GM21825 (cell line): ENCODE measurements around the gene CHMP6.
"Not testable (repeated sequence)": the region's sequence is repeated elsewhere in the genome, so short reads cannot be mapped to it uniquely, and the experiment has no call there.

Experiments
- ATAC-seq: cut with Tn5 transposase; IDR thresholded peaks from one replicate; pipeline ENCODE4 v1.9.1; 2021; ENCODE audit warnings: mild to moderate bottlenecking, moderate library complexity; ENCODE audit not compliant: unreplicated experiment

CHMP6 gene

GRCh38 chr17:81011951-81012350 lies 20.3 kb downstream of the CHMP6 start:
- no peak for ATAC-seq

DNA sequence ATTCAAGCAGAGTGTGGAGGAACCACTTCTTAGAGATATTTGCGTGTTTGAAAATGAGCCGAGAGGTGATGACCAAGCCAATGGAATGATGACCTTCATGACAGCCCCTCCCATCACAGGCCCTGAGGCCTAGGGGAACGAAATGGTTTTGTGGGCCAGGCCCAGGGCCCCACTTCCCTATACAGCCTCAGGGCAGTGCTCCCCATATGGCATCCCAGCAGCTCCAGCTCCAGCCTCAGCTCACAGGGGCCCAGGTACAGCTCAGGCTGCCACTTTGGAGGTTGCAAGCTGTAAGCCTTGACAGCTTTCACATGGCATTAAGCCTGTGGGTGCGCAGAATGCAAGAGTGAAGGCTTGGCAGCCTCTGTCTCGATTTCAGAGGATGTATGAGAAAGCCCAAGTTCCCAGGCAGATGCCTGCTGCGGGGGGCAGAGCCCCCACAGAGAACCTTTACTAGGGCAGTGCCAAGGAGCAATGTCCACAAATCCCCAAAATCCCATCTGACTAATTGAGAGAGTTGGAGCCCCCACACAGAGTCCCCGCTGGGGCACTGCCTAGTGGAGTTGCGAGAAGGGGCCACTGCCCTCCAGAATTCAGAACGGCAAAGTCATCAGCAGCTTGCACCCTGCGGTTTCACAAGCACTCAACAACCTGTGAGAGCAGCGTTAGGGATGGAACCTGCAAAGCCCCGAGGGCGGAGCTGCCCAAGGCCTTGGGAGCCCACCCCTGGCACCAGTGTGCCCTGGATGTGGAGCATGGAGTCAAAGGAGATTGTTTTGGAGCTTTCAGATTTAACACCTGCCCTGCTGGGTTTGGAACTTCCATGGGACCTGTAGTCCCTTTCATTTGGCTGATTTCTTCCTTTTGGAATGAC lies 21.2 kb downstream of the CHMP6 start:
- ATAC-seq, result no peak

DNA sequence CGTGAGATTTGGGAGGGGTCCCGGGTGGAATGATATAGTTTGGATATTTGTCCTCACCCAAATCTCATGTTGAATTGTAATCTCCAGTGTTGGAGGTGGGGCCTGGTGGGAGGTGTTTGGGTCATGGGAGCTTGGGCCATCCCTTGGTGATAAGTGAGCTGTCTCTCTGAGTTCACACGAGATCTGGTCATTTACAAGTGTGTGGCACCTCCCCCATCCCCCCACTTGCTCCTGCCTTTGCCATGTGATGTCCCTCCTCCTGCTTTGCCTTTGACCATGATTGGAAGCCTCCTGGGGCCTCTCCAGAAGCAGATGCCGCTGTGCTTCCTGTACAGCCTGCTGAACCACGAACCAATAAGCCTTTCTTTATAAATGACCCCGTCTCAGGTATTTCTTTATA lies 22.0 kb downstream of the CHMP6 start:
- ATAC-seq, result no peak

DNA sequence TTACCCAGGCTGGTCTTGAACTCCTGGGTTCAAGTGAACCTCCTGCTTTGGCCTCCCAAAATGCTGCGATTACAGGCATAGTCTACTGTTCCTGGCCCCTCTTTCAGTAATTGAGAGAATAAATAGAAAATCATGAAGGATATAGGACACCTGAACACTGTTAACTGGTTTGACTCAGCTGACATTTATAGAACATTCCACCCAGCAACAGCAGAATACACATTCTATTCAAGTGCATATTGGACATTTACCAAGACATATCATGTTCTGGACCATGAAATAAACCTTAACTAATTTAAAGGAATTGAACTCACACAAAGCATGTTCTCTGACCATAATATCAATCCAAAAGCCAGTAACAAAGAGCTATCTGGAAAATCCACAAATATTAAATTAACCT lies 23.5 kb downstream of the CHMP6 start:
- no peak for ATAC-seq

DNA sequence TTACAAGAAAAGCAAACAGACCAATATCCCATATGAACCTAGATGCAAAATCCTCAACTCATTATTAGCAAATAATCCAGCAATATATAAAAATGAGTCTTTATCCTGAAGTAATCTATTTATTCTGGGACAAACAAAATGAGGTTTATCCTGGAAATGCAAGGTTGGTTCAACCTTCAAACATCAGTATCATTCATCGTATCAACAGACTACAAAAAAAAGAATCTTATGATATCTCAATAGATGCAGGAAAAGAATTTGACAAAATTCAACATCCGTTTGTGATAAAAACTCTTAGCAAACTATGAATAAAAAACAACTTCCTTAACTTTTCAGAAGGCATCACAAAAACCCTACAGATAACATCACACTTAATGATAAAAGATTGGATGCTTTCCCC lies 24.9 kb downstream of the CHMP6 start:
- no peak for ATAC-seq

GRCh38 chr17:81017330-81017729 lies 25.7 kb downstream of the CHMP6 start:
- not testable (repeated sequence) for ATAC-seq

DNA sequence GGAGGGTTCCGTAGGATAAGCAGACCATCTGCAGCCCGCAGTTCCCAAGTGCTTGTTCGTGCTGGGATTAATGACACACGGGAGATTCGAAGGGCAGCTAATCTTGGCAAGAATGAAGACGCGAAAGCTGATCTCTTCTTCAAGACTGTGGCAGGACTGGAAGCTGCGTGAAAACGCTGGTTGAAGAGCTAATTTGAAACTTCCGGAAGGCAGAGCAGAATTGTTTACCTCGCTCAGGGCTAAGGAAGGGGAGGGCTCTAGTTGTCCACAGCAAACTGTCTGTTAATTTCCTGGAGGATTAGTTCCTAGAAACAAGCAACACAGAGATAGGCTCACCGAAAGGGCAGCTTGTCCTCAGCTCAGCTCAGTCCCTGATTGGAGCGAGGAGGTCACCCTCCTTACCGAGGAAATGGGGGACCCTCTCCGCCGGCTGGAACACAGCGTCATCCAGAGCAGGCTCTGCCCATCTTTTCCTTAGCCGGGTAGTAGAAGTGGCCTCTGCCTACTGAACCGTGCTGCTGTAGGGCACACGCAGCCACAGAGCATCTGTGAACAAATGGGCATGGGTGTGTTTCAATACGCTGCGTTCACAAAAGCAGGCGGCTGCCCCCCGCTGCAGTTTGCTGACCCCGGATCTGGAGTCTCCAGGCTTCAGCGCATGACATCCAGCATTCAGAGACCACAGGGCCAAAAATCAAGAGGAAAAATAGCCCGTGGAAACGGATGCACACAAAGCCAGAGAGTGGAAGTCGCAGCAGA lies 26.6 kb downstream of the CHMP6 start:
- no peak for ATAC-seq

DNA sequence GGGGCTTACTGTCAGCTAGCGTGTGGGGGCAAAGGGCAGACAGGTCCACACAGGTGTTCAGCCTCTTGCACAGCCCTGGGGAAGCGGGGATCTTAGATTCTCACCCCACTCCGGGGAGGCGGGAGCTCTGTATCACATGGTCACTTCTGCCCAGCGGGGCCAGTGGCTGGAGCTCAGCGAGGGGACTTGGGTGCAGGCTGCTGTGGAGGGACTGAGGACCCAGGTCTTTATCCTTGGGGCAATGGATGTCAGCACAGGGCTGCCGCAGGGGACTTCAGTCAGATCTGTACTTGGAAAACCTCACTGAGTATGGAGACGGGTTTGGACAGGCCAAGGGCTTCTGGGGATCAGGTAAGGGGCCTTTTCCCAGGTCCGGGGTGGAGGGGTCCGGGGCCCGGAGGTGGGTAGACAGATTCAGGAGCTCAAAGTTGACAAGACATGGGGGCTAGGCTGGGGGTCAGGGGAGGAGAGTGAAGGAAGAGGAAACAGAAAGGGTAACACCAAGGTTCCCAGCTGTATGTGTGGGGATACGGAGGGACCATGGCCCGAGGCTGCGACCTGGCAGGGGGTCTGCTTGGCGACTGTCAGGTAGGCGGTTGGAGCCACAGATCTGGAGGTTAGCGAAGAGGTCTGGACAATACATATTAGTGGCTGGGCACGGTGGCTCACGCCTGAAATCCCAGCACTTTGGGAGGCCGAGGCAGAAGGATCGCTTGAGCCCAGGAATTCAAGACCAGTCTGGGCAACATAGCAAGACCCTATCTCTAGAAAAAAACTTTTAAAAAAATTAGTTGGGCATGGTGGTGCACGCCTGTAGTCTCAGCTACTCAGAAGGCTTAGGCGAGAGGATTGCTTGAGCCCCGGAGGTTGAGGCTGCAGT lies 28.2 kb downstream of the CHMP6 start:
- ATAC-seq, result no peak

DNA sequence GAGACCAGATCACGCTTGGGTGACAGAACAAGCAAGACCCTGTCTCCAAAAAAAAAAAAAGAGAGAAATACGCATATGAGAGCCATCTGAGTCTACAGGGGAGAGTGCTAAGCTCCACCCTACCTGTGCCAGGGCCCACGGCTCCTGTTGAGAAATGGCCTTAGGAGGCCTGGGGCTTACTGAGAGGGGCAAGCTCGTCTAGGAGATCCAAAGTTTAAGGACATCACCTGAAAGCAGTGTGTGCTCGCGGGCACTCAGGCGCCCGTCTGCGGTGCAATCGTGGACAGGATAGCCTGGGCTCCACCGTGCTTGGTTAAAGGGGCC lies 28.8 kb downstream of the CHMP6 start:
- no peak for ATAC-seq

- ATAC-seq, result no peak
Measured at GRCh38 chr17:81020767-81021497, 29.3 kb downstream of the CHMP6 start.

DNA sequence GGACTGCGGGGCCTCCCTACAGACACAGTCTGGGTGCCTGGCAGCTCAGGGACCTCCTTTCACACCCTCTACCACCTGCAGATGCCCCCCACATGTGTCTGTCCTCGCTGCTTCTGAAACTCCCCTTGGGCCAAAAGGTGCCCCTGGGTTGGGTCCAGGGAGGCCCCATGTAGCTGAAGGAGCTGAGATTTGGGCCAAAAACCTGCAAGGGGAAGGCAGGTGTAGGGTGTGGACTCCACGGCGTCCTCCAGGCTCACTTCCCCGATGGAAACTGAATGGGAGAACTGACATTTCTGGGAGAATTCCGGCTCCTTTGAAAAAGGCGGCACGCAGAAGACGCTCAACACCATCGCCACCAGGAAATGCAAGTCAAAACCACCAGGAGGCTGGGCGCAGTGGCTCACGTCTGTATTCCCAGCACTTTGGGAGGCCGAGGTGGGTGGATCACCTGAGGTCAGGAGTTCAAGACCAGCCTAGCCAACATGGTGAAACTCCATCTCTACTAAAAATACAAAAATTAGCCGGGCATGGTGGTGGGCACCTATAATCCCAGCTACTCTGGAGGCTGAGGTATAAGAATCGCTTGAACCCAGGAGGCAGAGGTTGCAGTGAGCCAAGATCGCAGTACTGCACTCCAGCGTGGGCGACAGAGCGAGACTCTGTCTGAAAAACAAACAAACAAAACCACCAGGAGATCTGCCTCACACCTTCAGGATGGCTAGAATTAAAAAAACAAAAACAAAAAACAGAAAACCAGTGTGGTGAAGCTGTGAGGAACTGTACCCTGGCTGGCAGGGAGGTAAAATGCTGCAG lies 30.1 kb downstream of the CHMP6 start:
- ATAC-seq, result no peak

DNA sequence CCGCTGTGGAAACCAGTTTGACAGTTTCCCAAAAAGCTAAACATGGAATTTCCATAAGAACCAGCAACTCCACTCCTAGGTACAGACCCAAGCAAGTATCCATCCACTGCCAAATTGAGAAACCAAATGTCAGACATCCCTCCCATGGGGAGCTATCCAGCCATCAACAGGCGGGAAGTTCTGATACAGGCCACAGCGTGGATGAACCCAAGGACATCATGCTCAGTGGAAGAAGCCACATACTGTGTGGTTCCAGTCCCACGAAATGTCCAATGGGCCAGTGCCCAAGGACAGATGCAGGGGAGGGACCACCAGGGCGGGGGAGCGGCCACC lies 30.7 kb downstream of the CHMP6 start:
- no peak for ATAC-seq

DNA sequence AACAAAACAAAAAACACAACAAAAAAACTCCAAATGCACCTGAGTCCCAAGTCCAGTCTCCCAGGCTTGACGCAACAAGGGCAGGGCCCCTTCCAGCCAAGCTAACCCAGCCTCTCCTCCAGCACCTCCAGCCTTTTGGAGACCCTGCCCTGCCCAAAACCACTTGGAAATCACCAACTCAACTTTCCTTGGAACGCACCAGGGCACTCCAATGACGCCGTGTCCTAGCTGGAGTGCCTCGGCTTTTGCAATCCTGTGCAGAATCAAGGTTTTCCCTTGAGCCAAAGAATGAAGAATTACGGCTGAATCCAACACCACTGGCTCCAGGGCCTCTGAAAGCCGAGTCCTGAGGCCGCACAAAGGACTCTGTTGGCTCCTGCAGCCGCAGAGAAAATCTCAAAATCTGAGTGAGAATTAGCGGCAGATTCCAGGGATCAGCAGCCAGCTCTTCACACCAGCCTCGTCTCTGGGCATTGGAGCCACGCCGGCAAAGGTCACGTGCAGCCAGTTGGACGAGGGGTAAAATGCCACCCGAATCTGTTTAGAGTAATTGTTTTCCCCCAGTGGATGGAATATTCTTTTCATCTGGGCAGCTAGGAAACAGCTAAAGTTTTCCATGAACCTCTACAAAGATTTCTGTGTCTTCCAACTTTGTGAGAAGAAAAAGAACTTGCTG lies 33.6 kb downstream of the CHMP6 start:
- no peak for ATAC-seq

- ATAC-seq, result no peak
Measured at GRCh38 chr17:81025741-81026129, 34.1 kb downstream of the CHMP6 start.

DNA sequence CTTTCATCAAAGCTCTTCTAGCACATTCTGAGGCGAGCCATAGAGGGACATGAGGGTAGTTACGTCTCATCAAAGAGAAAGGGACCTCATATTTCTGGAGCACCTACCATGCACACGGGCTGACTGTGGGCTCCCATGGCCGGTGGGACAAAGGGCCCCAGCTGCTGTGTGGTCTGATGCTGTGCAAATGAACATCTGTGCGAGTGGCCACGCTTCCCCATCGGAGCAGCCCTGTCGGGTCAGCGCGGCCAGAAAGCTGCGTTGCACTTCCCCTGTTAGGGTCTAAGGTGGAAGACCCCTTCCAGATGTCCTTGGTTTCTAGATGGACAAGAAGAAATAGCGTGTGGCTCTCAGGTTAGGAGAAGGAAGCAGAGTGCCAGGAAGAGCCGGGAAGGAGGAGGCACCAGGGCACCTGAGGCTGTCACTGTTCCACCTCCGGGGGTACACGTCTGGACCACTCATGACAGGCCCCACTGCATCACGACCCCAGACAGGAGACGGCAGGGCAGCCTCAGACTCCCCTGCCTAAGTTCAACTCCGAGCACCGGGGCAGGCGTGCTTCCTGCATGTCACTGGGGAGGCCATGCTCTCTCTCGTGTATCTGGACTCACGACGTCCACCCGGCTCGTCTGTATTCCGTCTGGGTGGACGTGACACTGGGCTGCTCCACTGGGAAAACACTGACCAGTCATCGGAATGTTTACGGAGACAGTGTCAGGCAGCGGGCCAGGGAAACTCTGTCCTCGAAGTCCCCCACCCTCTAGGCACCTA lies 34.8 kb downstream of the CHMP6 start:
- no peak for ATAC-seq

GRCh38 chr17:81027038-81027437 lies 35.4 kb downstream of the CHMP6 start:
- no peak for ATAC-seq

DNA sequence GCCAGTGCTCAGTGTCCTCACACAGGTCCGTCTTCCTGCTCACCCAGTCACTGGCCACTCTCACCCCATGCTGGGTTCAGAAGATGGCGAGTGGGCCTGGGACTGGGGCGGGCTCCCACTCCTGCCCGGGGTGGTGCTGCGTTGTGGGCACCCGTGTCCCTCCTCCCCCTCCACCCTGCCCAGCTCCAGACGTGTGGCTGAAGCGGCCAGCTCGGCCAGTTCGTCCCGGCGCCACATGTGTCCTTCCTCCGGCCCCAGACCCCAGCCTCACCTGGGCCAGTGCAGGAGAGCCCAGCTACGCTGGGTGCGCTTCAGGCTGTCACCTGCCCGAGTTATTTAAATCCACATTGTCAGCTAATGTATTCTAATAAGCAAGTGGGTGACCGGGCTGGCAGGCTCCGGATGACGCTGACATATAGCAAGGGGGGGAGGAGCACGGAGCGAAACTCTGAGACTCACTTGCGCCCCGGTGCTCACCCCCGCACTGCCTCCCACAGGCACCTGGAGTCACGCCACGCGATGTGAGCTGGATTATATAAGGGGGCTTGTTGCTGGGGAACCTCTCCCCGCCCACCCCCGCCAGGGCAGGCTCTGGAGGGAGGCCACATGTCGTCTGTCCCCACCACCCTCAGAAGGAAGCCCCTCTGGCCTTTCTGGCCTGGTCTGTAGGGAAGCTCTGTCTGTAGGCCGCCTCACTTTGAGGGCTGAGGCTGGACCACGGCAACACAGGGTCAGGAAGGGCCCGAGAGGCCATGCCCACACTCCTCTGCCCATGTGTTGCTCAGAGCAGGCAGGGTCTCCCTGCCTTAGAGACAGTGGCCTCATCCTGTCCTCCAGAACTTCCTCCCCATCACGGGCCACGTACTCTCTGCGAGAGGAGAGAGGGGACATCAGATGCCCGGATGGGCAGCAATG lies 36.2 kb downstream of the CHMP6 start:
- no peak for ATAC-seq

DNA sequence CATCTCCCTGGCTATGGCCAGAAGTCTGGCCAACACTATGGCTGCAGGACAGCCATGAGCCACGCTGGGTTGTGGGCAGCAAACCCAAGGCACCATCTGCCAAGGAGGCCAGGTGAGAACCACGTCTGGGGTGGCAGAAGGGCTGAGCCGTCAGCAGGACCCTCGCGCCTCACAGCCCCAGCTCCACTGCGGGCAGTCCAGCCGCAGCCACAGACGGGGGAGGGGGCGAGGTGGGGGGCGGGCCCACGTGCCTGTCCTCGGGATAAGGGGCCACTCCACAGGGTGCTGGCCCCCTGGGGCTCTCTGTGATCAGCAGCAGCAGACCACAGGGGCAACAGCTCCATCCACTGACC lies 36.8 kb downstream of the CHMP6 start:
- no peak for ATAC-seq
